OCI-LY7 (cell line): Measurements from ENCODE around the gene TEN1.

Experiments
- CTCF ChIP-seq: fragments of 200-600 bp; sonication (generic); conservative IDR thresholded peaks from 2 replicates; pipeline ENCODE4 v1.5.1; 2014; ENCODE audit warnings: mild to moderate bottlenecking, antibody characterized with exemption, low read length, moderate library complexity, mixed read lengths
- EZH2phosphoT487 ChIP-seq: fragments of 200-600 bp; sonication (generic); IDR thresholded peaks from 2 replicates; pipeline ENCODE4 v1.6.1; 2018; ENCODE audit warnings: low read depth, borderline replicate concordance, mild to moderate bottlenecking, mixed run types, antibody characterized with exemption, low read length, moderate library complexity, mixed read lengths

- TF ChIP-seq CTCF (no peak), EZH2phosphoT487 (no peak)
Measured at GRCh38 chr17:75959839-75960511, 19.1 kb upstream of the TEN1 start.
